HG03469 (cell line): ENCODE measurements around the gene PIEZO1.
"Not testable (repeated sequence)": the region's sequence is repeated elsewhere in the genome, so short reads cannot be mapped to it uniquely, and the experiment has no call there.

Experiments used
- ATAC-seq: cut with Tn5 transposase; IDR thresholded peaks from one replicate; pipeline ENCODE4 v1.9.1; 2021; ENCODE audit warnings: mild to moderate bottlenecking, moderate library complexity, moderate number of reproducible peaks; ENCODE audit not compliant: unreplicated experiment

Gene PIEZO1

DNA sequence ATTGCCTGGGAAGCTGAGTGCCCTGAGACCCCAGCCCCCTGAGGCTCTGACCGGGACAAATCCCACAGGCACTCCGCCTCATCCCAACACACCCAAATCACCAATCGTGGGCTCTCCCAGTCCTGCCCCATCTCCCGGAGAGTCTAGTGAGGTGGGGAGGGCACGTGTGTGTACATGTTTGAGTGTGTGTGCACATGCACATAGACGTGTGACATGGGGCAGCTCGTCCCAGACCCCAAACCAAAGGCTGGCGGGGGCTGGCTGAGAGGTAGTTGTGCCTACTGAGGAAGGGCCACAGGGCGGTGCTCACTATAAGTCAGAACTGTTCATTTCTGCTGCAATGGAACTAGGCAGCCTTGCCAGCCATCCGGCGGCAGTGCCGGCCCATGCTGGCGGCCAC, 107.3 kb downstream of the PIEZO1 start:
- no peak for ATAC-seq

DNA sequence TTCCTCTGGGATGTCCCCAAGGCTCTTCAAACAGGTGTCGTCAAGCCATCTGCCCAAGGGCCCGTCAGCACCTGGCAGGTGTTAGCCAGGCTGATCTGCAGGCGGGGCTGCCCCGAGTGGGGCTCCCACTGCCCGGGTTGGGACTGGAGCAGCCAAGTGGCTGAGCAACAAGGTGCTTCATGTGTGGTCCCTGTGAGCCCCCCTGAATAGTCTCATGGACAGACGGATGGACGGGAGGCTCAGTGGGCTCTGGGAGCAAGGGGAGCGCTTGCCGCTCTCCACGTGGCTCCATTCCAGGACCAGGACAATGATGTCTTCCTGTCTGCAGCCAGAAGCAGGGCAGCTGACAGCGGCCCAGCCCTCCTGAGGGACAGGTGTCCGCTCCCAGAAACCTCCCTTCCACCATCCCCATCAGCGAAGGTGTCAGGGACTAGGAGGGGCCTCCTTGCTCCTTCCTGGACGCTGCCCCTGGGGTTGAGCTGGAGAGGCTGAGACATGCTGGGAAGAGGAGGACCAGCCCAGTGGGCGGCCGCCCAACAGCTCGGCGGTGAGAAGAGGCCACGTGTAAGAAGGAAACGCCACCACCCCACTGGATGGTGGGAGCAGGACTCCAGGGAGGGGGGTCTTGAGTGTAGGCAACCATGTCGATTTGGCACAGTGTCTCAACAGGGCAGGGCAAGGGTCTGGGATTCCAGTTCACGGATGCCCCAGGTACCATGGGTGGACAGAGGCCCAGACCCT, 108.3 kb downstream of the PIEZO1 start:
- no peak for ATAC-seq

DNA sequence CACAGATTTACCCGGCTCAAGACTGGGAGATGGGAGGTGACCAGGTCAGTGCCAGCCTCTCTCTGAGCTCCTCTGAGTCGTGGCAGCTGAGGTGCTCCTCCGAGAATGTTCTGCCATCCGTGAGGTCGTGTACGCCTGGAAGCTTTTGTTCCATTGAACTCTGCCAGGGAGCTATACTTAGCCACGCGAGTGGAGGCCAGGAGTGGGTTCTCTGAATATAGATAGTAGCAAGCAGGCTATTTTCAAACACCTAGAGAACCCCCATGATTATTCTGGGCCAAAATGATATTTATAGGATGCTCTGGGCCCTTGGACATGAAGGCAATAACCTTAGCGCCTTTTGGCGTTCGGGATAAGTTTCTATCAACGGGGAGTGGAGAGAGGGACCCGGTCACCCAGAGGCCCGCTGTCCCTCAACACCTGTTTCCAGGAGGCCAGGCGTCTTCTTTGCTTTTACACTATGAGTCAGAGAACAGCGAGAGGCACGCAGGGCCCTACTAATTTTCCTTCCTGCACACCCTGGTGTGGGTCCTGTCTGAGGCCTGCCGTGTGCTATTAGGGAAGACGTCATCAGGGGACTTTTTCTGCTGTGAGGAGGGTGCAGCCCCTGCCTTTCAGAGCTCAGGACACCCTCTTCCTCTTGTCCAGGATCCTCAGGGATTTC, 111.2 kb downstream of the PIEZO1 start:
- ATAC-seq: no peak

DNA sequence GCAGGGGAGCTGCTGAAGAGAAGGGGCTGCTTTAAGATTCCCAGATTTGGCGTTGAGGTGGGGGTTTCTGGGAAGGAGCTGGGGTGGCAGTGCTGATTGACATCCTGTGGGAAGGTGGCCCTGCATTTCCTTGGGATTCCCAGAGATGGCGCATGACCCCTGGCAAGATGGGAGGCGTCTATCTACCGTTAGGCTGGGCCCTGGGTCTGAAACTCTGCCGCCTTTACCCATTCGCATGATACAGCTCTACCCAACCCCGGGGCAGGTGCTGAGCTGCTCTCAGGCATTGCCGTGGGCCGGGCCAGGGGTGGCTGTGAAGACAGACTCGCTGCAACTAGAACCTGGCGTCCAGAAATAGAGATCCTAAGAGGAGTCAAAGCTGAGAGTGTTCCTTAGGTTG, 112.2 kb downstream of the PIEZO1 start:
- no peak for ATAC-seq

DNA sequence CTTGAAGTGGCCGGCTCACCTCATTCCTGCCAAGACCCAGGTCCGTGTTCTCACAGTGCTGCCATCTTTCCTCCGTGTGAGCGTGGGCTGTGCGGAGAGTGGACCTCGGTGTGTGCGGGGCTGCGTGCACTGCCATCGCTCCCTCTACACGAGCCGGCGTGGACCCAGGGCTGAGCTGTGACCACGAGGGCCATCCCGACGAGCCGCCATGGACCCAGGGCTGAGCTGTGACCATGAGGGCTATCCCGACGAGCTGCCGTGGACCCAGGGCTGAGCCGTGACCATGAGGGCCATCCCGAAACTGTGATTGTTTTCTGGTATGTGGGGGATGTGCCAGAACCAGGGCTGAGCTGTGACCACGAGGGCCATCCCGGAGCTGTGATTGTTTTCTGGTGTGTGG, 113.2 kb downstream of the PIEZO1 start:
- ATAC-seq: no peak

DNA sequence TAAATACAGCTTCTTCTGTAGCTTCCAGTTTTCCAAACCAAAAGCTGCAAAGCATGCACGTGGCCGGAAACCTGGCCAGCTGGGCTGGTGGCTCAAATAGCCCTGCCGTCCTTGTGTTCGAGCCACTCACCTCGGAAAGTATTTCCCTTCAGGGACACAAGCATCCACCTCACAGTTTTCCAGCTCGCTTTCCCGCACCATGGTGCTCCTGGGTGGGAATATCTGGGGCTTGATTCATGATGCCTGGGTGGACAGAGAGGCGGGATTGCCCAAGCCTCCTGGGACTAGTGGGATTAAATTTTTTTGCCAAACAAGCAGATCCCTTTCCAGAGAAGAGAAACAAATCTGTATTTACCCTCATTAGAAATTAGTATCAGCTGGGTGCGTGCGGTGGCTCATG, 115.0 kb downstream of the PIEZO1 start:
- no peak for ATAC-seq

DNA sequence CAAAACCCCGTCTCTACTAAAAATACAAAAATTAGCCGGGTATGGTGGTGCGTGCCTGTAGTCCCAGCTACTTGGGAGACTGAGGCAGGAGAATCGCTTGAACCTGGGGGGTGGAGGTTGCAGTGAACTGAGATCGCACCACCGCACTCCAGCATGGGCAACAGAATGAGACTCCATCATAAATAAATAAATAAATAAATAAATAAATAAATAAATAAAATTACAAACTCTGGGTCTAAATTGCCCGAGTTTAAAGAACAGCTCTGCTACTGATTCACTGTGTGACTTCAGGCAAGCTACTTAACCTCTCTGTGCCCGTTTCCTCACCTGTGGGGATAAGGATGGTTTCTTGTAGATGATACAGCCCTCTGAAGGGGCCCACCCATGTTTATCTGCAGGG, 115.5 kb downstream of the PIEZO1 start:
- not testable (repeated sequence) for ATAC-seq

DNA sequence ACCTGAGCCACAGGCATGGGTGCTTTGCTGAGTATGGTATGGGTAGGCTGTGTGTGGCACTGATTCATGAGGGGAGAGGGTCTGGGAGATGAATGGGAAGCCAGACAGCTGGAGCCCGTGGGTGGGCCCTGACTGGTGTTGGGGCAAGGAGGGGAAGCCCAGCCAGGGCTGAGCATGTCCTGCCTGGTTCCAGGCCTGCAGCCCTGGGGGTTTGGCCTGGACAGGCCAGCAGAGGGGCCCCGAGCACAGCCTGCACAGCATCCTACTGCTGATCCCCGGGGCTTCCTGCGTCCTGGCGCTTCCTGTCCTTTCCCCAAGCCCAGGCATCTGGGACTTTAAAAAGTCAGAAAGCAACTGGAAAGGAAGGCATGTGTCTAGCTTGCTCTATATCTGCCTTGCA, 117.6 kb downstream of the PIEZO1 start:
- no peak for ATAC-seq

DNA sequence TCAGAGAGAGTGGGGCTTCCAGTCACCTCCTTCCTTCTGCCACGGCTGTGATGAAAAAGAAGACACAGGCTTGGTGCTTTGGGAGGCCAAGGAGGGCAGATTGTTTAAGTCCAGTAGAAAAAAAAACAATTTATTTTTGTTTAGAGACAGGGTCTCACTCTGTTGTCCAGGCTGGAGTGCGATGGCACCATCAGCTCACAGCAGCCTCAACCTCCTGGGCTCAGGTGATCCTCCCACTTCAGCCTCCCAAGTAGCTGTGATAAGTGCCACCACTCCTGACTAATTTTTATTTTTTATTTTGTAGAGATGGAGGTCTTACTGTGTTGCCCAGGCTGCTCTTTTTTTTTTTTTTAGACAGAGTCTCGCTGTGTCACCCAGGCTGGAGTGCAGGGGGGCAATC, 119.5 kb downstream of the PIEZO1 start:
- ATAC-seq: no peak
